Ovary (tissue), 3 donors: ENCODE data around the gene SLC19A1.
"Not testable (repeated sequence)": the region's sequence is repeated elsewhere in the genome, so short reads cannot be mapped to it uniquely, and the experiment has no call there.

Experiments used
- CTCF ChIP-seq, 3 donors: fragments of 450-650 bp in 2 of 3; fragments of 200-600 bp in 1 of 3; IDR thresholded peaks; one replicate each; pipeline versions ENCODE4 v1.5.1 to v1.8.0; 2016 to 2022; ENCODE audit warnings: antibody characterized with exemption in 3 of 3, mild to moderate bottlenecking in 1 of 3
- EP300 ChIP-seq: sonication (generic); formaldehyde crosslinking; IDR thresholded peaks from one replicate; pipeline ENCODE4 v1.6.1; 2017; ENCODE audit warnings: antibody characterized with exemption
- POLR2A ChIP-seq: fragments of 450-650 bp; IDR thresholded peaks from one replicate; pipeline ENCODE4 v1.6.1; 2017; ENCODE audit warnings: antibody characterized with exemption, mild to moderate bottlenecking, moderate library complexity
- donor health status: DM: no; HTN: no; CAD: no.

GRCh38 chr21:45561241-45561640, 19.0 kb upstream of the SLC19A1 start:
- TF ChIP-seq EP300; CTCF (IDR thresholded peaks at IDR 0.05); POLR2A: not testable (repeated sequence)
